AG08396 (cell line): ENCODE data around the gene MMD.
"Not testable (repeated sequence)": the region's sequence is repeated elsewhere in the genome, so short reads cannot be mapped to it uniquely, and the experiment has no call there.

Experiments used
- DNase-seq: peaks from one replicate; pipeline ENCODE4 v3.0.0; 2012; ENCODE audit warnings: low spot score, mixed read lengths

The MMD gene

DNA sequence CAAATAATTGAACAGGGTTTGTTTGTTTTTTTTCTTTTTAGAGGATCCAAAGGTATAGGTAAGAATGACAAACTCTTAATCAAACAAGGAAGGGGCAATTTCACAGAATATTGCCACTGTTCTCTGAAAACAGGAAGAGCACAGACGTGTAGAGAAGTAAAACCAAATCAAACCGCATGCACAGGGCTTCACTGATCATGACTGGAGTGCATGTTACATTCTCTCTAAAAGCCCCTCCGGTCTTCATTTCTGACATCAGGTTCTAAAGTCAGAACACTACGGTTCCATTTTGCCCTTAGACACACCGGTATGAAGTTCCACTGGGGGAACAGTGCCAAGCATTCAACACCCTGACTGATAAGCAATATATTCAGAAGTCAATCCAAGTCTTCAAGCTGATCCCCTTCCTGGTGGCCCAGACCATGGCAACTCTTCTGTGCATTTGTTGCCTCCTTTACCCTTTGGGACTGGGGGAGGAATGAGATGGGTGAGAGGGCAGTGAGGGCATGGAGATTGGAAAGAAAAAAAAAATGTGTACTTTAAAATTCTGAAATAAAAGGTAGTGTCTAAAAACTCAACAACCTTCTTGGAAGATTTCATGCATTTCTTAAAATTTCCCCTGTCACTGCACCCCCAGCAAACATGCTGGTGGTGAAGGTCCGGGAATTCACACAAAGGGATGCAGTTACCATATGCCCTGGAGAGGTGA lies 1.4 kb downstream of the MMD start:
- DNase-seq: no peak

DNA sequence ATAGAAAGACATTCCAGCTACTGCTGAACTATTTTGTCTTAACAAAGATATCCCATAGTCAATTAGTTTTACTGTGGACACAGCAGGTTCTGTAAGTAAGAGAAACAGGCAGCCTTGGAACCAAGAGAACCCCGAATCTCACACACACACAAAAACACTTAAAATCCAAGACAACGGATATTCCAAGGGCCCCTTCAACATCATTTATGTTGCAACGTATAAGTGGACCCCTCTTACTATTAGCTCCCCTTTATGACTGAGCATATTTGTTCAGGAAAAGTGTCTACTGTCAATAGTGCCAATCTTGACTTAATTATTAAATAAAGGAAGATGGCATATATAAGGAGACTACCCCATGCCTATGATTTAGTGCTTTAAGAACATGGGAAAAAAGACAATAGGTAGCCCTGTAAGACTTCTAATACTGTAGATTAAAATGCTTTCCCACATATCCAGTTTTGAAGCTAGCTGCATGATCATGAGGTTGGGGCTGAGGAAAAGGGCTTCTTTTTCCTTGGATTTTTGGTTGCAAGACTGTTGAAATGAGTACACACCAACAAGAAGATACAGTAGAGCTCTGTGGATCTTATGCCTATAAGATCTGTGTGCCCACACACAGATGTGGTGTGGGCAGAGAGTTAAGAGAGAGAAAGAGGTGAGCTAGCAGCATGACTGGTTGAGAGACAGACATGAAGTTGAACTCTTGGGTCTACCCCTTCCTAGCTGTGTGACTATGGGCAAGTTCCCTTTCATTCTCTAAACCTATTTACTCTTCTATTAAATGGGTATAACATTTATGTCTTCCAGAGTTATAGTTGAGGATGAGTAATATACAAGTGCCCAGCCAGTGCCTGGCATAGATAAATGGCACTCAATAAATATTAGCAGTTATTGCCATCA lies 3.0 kb downstream of the MMD start:
- no peak for DNase-seq

DNA sequence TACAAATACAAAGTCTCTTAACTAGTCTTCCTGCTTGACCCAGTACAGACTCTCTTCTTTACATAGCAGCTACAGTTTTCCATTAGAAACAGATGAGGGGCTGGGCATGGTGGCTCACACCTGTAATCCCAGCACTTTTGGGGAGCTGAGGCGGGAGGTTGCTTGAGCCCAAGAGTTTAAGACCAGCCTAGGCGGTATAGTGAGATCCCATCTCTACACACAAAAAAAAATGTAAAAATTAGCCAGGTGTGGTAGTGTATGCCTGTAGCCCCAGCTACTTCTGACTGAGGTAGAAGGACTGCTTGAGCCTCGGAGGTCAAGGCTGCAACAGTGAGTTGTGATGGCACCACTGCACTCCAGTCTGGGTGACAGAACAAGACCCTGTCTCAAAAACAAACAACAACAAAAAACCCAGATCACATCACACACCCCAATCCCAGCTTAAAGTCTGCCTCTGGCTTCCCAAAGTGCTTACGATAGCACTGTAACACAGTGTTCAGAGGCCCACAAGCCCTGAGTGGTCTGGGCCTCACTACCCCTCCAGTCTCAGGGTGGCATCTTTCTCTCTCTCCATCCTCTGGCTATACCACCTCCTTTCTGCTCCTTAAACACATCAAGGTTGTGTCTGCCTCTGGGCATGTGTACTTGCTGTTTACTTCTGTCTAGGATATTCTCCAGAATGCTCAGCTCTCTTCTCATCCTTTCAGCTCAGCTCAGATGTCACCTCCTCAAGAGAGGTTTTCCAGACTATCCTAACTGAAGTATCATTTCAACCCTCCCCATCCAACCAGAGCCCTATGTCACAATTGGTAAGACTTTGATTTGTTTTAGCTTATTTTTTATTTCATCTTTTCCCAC lies 4.0 kb downstream of the MMD start:
- DNase-seq: no peak

DNA sequence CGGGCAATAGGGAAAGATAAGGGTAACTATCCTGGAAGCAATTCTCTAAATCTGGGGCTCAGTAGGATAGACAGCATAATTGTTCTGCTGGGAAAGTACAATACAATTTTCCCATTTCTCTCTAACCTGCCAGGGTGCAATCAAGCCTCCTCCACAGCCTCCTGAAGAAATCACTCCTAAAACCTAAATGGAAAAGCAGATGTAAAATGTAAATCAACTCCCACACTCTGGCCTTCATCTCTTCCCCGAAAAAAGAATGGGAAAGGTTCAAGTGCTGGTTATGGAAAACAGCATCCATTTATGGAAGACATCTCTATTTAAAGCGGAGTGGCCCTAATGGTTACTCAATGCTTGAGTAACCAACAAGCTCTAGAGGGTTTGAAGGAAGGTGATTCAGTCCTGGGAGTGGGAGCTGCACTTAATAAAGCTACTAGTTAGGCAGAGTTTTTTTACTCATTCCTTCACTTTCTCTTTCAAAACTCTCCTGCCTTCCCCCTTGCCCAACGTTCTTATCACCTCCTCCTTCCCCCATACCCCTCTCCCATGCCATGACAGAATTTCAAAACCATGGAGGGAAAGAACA lies 5.1 kb downstream of the MMD start:
- DNase-seq: no peak

DNA sequence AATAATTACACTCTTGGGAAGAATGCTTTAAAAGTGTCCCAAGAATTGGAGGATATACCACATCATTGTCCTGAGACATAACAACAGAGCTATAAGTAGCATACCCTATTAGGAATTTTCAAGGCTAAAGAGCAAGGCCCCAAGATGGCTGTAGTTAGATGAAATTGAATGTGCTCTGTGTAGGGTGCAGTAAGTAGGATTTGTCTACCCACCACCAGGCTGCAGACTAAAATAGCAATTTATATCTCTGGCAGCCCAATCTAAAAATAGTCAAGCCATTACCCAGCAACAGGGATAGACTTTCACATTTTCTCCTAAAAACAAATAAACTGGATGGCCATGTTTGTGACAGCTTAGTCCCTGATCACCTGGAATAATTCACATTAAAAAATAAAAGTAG lies 5.6 kb downstream of the MMD start:
- no peak for DNase-seq

DNA sequence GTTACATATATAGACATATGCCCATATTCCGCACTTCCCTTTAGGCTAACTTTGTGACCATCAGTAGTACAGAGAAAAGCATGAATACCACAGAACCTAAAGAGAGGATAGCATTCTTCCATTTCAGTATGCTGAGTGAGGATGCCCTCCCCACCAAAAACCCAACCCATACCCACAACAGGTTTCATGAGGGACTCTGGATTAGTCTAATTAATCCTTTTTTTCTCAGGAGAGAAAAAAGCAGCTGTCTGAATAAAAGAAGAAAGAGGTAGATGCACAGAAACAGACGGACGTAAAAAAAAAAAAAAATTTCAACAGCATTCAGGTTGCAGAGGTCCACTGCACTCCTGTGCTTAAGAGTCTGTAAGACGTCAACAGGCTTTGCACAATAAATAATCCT lies 6.7 kb downstream of the MMD start:
- no peak for DNase-seq

DNA sequence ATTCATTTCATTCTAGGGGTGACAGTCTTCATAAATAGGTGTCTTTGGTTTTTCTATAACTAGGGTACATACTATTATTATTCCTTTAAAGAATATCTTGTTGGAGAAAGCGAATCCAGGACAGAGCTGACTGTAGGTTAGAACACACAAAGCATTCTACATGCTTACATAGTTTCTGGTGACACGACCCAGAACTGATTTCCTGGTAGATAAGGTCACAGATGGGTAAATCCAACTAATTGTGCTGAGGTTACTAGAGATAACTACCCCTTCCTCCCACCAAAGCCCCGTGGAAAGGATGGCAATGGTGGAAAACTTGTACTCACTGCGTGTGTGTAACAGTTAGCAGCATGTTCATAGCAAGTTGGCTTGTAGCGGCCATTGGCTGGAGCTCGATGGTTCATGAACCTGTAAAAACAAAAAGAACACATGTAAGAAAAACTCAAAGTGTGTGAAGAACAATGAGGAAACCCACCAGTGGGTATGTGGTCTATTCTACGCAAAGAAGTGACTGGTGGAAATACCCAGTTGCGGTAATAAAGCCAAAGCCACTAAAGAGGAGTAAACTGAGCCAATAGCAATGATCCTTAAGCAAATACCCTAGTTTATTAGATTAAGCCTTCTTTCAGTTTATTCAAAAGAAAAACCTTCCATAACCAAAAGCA lies 7.7 kb downstream of the MMD start:
- no peak for DNase-seq

DNA sequence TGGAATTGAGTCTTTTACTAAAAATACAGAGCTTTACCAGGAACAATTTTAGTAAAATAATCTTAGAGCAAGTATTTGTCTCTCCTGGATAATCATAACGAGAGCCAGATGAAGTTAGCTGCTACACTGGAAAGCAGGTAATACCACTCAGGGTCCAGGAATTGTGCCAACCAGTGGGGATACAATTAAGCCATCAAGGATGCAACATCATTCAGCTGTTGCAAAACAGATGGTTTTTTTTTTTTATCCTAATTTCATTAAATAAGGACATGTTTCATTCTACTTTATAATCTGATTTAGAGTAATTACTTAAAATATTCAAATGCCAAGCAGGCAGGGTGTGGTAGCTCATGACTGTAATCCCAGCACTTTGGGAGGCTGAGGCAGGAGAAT lies 10.2 kb downstream of the MMD start:
- DNase-seq: no peak

DNA sequence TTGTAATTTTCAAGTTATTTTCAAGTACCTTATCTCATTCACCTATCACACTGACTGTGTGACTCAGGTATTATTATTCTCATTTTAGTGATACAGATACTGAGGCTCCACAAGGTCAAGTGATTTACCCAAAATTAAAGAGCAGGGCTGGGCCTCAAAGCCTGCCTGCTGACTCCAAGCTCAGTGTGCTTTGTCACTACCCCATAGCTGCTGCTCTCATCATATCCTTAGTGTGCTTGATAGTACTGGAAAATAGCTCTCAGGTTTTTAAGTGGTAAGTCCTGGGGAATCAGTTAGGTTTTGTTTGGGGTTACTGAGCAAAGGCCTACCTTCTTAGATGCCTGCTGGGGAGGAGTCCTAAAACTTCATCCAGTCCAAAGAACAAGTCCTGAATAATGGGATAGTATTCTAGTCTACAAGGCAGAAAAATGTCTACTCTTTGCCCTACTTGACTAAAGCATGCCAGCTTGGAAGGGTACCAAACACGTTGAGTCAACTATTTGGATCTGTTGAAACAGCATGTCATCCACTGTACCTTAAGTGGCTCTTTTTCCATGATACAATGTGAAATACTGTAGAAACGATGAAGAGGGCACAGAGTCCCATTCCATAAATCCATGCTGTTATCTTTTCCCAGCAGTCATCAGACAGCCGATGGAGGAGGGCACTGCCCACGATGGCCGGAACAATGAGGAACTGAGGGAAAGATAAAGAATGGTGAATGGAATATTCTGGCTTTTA lies 10.7 kb downstream of the MMD start:
- DNase-seq: no peak

DNA sequence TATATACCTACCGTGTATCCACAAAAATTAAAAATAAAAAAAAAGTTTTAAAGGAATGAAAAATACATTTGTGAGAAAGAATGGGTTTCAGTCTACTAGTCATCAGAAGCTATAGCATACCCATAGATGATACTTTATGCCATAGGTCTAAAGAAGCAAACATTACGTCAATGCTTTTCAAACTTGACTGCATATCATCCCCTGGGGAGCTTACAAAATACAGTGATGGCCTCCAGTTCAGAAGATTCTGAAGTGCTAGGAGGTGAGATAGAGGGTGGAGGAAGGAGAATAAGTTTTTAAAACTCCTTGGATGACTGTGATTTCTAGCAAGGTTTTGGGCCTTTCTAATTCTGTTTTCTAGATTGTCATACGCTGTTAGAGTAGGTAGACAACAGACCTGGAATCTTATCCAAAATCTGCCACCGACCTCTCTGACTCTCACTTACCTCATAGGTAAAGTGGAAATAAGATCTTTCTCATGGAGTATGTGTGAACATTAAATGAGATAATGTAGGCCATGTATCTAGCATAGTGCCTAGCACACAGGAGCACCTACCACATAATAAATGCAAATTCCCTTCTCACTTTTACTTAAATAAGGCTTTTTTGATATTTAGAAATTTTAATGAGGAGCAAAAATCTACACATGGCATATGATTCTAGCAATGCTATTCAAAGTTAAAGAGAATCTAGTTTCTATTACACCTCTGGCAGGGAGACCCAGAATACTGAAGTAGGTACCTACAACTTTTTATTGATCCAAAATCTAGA lies 12.4 kb downstream of the MMD start:
- DNase-seq: no peak

DNA sequence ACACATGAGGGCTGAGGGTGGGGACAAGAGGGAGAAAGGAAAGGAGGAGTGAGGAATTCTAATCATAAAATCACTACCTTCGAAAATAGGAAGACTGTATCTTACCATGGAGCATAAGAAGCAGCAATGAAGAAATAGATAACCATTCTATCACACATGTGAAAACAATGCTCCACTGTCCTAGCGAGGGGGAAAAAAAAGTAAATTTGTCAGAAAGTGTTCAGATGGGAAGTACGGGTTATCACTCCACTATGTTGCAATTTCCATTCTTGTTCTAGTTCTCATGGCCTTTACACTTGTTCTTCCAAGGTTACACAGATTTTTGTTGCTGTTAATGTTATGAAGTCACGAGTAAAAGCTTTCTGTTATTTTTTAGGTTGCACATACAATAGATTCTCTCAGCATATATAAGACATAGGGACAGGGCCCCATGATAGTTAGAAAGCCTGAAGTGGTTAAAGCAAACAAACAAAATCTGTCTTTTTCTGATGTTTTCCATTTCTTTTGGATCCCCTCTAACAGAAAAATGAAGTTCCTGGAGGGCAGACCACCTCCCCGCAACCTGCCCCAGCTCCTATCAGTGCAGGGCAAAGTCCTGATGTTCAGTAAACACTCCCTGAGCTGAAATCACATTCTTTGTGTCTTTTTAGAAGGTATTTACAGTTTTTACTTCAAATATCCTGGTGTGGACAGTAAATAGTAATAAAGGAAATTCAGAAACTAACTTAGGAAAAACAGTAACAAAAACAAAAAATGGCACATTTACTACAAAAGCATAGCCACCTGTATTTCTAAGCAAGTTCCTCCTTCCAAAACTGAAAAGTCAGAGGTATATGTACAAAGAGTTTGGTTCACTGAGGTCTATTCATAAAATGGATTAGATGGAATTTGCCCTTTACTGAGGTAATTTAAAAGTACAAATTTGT lies 13.7 kb downstream of the MMD start:
- DNase-seq: no peak

DNA sequence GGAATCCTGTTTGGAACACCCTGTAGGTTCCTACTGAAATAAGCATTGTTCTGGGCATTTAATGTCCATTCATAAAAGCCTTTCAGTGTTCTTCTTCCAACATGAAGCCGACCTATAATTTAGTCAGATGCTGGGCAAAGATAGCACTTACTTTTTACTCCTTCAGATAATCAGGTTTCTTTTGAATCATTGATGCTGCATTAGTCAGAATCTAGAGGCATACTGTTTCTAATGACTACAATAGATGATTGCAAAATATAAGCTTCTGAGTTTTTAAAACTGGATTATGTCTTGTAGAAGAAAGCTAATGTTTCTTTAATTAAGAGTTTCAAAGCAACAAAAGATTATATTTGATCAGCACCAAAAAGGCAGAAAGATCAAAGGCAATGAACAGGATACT lies 16.0 kb downstream of the MMD start:
- no peak for DNase-seq

DNA sequence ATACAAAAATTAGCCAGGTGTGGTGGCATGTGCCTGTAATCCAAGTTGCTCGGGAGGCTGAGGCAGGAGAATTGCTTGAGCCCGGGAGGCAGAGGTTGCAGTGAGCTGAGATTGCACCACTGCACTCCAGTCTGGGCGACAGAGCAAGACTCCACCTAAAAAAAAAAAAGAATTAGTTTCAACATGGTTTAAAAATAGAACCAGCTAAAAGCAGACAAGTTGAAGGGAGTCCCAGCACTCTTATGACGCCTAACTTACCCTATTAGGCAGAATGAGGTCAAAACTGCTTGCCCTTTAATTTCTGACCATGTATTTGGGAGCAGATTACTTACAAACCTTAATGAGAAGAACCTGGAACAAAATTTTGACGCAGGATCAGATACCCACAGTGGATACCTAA lies 17.4 kb downstream of the MMD start:
- DNase-seq: not testable (repeated sequence)

DNA sequence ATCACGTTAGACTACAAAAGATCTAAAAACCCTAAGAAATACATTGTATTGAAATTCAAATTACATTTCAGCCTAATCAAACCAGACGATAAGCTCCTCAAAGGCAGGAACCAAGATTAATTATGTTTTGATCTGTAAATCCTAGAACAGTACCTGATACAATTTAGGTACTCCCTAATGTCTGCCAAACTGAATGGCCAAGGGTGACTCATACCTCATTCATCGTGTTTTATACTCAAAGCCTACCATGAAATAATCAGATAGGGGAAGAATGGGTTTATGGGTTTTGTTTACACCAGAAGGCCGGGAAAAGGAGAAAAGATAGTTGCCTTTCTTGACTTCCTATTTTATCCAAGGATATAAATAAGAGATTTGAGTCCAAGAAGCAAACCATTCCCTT lies 19.3 kb downstream of the MMD start:
- no peak for DNase-seq

DNA sequence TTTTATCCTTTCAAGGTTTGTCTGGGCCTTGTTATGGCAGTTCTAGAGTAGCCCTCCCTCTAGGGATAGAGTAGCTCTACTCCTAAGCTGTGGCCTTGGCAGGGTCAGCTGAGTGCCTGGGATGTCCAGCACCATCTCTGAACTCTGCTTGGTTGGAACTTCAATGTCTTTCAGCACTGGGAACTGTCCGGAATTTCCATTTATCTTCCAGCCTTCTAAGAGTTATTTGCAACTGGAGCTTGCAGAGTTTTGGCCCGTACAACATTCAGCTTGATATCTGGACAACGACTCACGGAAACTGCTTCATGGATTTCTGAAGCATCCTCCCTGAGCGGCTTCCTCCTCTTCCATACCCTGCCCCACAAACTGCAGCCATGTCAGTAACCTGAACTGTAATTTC lies 22.9 kb downstream of the MMD start:
- DNase-seq: no peak

DNA sequence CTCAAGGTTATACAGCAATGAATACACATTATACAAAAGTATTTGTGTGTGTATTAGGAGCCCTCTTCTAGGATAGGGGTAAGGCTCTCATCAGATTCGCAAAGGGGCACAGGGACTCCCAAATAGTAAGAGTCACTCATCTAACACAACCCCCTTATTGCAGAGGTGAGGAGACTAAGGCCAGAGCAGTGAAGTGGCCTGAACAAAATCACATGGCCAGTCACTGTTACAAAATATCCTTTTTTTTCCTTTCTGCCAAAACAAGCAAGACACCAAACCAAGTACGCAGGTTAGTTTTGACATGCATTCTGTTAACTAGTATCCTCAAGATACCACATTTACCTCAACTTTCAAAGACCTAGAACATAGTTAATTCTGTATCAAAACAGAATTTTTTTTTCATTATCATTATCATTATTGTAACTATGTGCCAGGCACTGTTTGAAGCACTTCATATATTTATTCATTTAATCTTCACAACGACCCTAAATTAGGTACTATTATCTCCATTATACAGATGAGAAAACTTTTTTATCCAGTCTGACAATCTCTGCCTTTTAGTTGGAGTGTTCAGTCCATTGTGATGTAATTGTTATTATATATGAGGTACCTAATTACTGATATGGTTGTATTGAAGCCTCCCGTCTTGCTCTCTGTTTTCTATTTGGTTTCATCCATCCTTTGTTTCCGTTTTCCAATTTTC lies 25.7 kb downstream of the MMD start:
- DNase-seq: no peak

DNA sequence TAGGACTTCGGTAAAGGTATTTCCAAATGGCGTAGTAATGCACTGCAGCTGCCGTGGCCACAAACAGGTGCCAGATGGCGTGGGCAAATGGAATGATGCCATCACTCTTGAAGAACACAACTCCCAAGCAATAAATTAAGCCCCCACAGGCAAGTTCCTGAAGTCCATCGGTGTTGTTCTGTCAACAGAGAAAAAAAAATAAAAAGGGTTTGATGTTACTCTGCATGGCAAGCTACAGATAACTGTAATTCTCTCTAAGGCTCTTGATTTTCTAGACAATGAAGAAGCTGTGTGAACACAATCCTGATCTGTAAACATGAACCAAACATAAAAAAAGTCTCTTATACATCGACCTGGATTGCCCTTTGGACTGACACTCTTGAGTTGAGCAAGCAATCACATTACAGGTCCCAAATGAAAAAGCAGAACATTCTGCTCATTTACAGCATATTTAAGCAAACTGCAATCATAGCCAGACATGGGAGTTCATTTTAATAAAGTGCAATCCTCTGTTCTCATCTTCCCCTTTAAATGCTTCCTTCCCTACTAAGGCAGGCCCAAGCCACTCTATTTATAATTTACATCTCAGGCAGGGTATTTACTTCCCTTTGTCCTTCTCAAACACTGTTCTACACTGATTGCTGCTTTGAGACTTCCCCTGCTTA lies 27.1 kb downstream of the MMD start:
- DNase-seq: no peak
